SH-SY5Y (cell line): Measurements from ENCODE around the gene MSRB2.

Experiments used
- GATA2 ChIP-seq: IDR thresholded peaks from 2 replicates; pipeline ENCODE4 v1.6.1; 2011; ENCODE audit warnings: mild to moderate bottlenecking, low read depth, low read length
- GATA3 ChIP-seq: IDR thresholded peaks from 2 replicates; pipeline ENCODE4 v1.6.1; 2011; ENCODE audit warnings: low read depth, mild to moderate bottlenecking, low read length, moderate library complexity

DNA sequence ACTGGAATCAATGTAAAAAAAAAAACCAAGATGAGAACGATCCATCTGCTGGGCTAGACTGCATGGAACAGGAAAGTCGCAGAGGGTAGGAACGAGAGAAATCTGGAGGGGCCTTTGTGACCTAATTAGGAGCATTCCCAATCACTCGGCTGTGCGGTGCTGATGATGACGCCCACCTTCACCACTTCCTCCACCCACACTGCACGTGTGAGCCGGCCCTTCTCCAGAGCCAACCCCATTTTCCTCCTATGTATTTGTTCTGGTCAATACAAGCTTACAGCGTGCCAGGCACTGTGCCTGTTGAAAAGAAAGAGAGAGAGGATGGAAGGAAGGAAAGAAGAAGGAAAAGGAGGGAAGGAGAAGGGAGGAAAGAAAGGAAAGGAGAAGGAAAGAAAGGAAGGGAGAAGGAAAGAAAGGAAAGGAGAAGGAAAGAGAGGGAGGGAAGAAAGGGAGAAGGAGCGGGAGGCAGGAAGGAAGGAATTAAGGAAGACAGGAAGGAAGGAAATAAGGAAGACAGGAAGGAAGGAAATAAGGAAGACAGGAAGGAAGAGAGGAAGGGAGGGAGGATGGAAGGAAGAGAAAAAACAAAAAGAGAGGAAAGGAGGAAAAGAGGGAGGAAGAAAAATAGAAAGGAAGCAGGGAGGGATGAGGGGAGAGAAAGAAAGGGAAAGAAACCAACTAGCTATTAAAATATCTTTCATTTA, 61.2 kb downstream of the MSRB2 start:
- TF ChIP-seq GATA3 (no peak), GATA2 (no peak)
